Keratinocyte (primary cell): ENCODE data around the gene CENATAC.

Experiments used
- CTCF ChIP-seq, 3 experiments: IDR thresholded peaks in 1 of 3; conservative IDR thresholded peaks in 1 of 3; optimal IDR thresholded peaks in 1 of 3; 2 replicates in 2 of 3; 3 replicates in 1 of 3; pipeline versions ENCODE3 to v1.5.1; 2011; ENCODE audit warnings: low read length in 3 of 3, mild to moderate bottlenecking in 3 of 3, moderate library complexity in 2 of 3, control low read depth in 1 of 3, inconsistent platforms in 1 of 3; ENCODE audit not compliant: insufficient read depth in 2 of 3; ENCODE audit errors: extremely low read depth in 1 of 3
- EZH2 ChIP-seq: IDR thresholded peaks from one replicate; pipeline ENCODE4 v1.6.1; 2012; ENCODE audit warnings: inconsistent platforms, mild to moderate bottlenecking, low read length, moderate library complexity

- TF ChIP-seq EZH2, result no peak
- TF ChIP-seq CTCF (optimal IDR thresholded peaks at IDR 0.05 in 1 of 3, IDR thresholded peaks at IDR 0.05 in 1 of 3, conservative IDR thresholded peaks at IDR 0.05 in 1 of 3; ENCODE audit: extremely low read depth in 1 of 3, insufficient read depth in 2 of 3, low read length in 3 of 3), result no peak
Observed at GRCh38 chr11:119012629-119013170, 14.8 kb downstream of the CENATAC start.
